Measurements from ENCODE around the gene KCTD18. TPM values are rescaled to one million over a fixed set of nuclear protein-coding genes. Genes with fewer than 3 reads are reported as not detected.

KCTD18 gene
- polyA plus RNA-seq, 1 donor (not counting 4 experiments of a cell fraction or from before 2014, with no cell fraction given), result 10.9 TPM

DNA sequence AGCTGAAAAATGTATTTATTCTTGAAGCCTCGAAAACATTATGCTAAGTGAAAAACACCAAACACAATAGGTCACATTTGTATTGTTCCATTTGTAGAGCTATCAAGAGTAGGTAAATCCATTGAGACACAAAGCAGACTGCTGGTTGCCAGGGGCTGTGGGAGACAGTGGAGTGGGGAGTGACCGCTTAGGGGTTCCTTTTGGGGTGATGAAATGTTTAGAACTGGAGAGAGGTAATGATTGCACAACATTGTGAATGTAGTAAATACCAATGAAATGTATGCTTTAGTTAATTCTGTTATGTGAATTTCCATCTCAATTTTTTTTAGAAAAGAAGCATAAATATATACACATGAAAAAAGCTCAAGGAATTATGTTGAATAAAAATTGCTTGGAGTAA lies 15.8 kb downstream of the KCTD18 start:
- Histone ChIP-seq H4K20me1 (ENCODE audit: control insufficient read depth, extremely low read depth, insufficient read depth, low read length) (no peaks in the 10 kb centered on the region), H3K27me3 (ENCODE audit: control insufficient read depth, extremely low read depth, insufficient read depth, low read length) (no peaks in the 10 kb centered on the region), H3K36me3 (ENCODE audit: control insufficient read depth in 2 of 2, extremely low read depth in 1 of 2, insufficient read depth in 2 of 2, low read length in 2 of 2) (peaks cover 17% of the 10 kb centered on the region in 2 experiments), H3K9me3 (ENCODE audit: control insufficient read depth, low read depth, low read length) (no peaks in the 10 kb centered on the region), H2AFZ (ENCODE audit: control insufficient read depth, low read length) (no peak overlapping the region), H3K4me1 (ENCODE audit: control insufficient read depth, extremely low read depth, insufficient read depth, low read length) (no peaks in the 10 kb centered on the region), H3K9me1 (ENCODE audit: control insufficient read depth, extremely low read depth, insufficient read depth, low read length) (no peaks in the 10 kb centered on the region), H3K9ac (ENCODE audit: control insufficient read depth, extremely low read depth, insufficient read depth, low read length) (no peak overlapping the region), H3K79me2 (ENCODE audit: control insufficient read depth, insufficient read depth, low read length) (no peaks in the 10 kb centered on the region), H3K4me2 (ENCODE audit: control insufficient read depth, extremely low read depth, insufficient read depth, low read depth, low read length) (no peak overlapping the region), H3K4me3 (ENCODE audit: control insufficient read depth in 2 of 3, extremely low read depth in 1 of 3, insufficient read depth in 2 of 3, low read depth in 1 of 3, low read length in 3 of 3) (no peak overlapping the region), H3K27ac (ENCODE audit: control insufficient read depth, insufficient read depth, low read length) (no peak overlapping the region)
- dilution Hi-C loops (cut with MboI; ENCODE audit: extremely low pct_ligation_motif_present, low sequenced_read_pairs), result no loop called here
- FAIRE-seq (no peak), DNase-seq (ENCODE audit: low read depth, low spot score) (no peak)
- TF ChIP-seq CTCF (optimal IDR thresholded peaks at IDR 0.05 in 1 of 3, IDR thresholded peaks at IDR 0.05 in 1 of 3, conservative IDR thresholded peaks at IDR 0.05 in 1 of 3; ENCODE audit: extremely low read depth in 1 of 3, insufficient read depth in 2 of 3, low read length in 3 of 3) (no peak), EZH2 (IDR thresholded peaks at IDR 0.05; ENCODE audit: low read length) (no peak)

DNA sequence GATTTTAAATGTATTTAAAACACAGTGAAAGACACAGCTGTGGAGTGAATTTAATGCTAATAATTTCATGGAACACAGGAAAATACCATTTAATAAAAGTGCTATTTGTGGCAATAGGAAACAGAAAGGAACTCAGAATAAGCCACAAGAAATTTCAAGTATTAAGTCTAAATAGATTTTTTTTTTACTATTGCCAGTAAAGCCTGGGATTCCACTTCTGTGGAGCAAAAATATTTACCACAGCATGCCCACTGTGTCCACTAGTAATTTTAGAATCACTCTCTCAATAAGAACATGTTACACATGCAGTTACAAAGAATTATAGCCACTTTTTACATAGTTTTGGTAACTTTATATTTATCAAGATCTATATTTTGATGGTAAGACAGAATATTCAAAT lies 17.2 kb downstream of the KCTD18 start:
- H3K36me3 ChIP-seq (ENCODE audit: control insufficient read depth in 2 of 2, extremely low read depth in 1 of 2, insufficient read depth in 2 of 2, low read length in 2 of 2), result peaks cover 13% of the 10 kb centered on the region in 2 experiments

More for the DNA sequence above, 17.2 kb downstream of the KCTD18 start:
- Histone ChIP-seq H3K9ac (ENCODE audit: control insufficient read depth, extremely low read depth, insufficient read depth, low read length) (no peak overlapping the region), H3K9me1 (ENCODE audit: control insufficient read depth, extremely low read depth, insufficient read depth, low read length) (no peaks in the 10 kb centered on the region), H2AFZ (ENCODE audit: control insufficient read depth, low read length) (no peak overlapping the region), H4K20me1 (ENCODE audit: control insufficient read depth, extremely low read depth, insufficient read depth, low read length) (no peaks in the 10 kb centered on the region), H3K79me2 (ENCODE audit: control insufficient read depth, insufficient read depth, low read length) (no peaks in the 10 kb centered on the region), H3K27me3 (ENCODE audit: control insufficient read depth, extremely low read depth, insufficient read depth, low read length) (no peaks in the 10 kb centered on the region), H3K9me3 (ENCODE audit: control insufficient read depth, low read depth, low read length) (no peaks in the 10 kb centered on the region), H3K4me2 (ENCODE audit: control insufficient read depth, extremely low read depth, insufficient read depth, low read depth, low read length) (no peak overlapping the region), H3K27ac (ENCODE audit: control insufficient read depth, insufficient read depth, low read length) (no peak overlapping the region), H3K4me3 (ENCODE audit: control insufficient read depth in 2 of 3, extremely low read depth in 1 of 3, insufficient read depth in 2 of 3, low read depth in 1 of 3, low read length in 3 of 3) (no peak overlapping the region), H3K4me1 (ENCODE audit: control insufficient read depth, extremely low read depth, insufficient read depth, low read length) (no peaks in the 10 kb centered on the region)
- no peak for TF ChIP-seq EZH2 (IDR thresholded peaks at IDR 0.05; ENCODE audit: low read length)
- TF ChIP-seq CTCF (optimal IDR thresholded peaks at IDR 0.05 in 1 of 3, IDR thresholded peaks at IDR 0.05 in 1 of 3, conservative IDR thresholded peaks at IDR 0.05 in 1 of 3; ENCODE audit: extremely low read depth in 1 of 3, insufficient read depth in 2 of 3, low read length in 3 of 3), result no peak
- DNase-seq (ENCODE audit: low read depth, low spot score) (no peak), FAIRE-seq (no peak)
- dilution Hi-C loops (cut with MboI; ENCODE audit: extremely low pct_ligation_motif_present, low sequenced_read_pairs), result no loop called here

Measured in keratinocyte (primary cell).